PFSK-1 (cell line): ENCODE data around the gene COX11.

Experiments
- POLR2AphosphoS5 ChIP-seq: IDR thresholded peaks from 2 replicates; pipeline ENCODE4 v1.6.1; 2012; ENCODE audit warnings: low read depth, mild to moderate bottlenecking, control low read depth, low read length, moderate library complexity
- SIN3A ChIP-seq: IDR thresholded peaks from 2 replicates; pipeline ENCODE4 v1.6.1; 2012; ENCODE audit warnings: mild to moderate bottlenecking, low read length, moderate library complexity, borderline replicate concordance; ENCODE audit not compliant: insufficient read depth
- TAF1 ChIP-seq: IDR thresholded peaks from 2 replicates; pipeline ENCODE4 v1.6.1; 2012; ENCODE audit warnings: low read length, control low read depth, borderline replicate concordance; ENCODE audit not compliant: insufficient read depth
- TF ChIP-seq, protein P1 (sequence below), 2 experiments: IDR thresholded peaks; 2 replicates each; pipeline versions ENCODE4 v1.6.1 to v1.8.0; 2011 to 2012; ENCODE audit warnings: low read depth in 2 of 2, low read length in 2 of 2, control low read depth in 1 of 2, inconsistent platforms in 1 of 2, mild to moderate bottlenecking in 1 of 2, moderate library complexity in 1 of 2; ENCODE audit not compliant: insufficient read depth in 1 of 2

DNA sequence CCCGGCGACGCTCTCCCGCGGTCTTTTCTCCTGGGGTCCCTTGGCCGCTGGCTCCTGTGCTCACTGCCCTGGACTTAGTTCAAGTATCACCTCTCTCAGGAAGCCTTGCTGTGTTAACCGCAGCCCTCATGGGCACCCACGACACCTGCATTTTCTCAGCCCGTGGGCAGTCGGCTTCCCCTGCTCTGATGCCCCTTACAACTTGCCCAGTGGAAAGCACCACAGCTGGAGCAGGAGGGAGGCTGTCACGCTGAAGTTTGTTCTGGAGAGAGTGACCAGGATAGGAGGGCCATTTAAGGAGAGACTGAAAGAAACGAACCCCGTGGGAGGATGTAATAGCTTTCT is 506 bp upstream of the COX11 start:
- TF ChIP-seq TAF1 (no peak), POLR2AphosphoS5 (no peak), SIN3A (no peak)
- TF ChIP-seq, protein P1, sequence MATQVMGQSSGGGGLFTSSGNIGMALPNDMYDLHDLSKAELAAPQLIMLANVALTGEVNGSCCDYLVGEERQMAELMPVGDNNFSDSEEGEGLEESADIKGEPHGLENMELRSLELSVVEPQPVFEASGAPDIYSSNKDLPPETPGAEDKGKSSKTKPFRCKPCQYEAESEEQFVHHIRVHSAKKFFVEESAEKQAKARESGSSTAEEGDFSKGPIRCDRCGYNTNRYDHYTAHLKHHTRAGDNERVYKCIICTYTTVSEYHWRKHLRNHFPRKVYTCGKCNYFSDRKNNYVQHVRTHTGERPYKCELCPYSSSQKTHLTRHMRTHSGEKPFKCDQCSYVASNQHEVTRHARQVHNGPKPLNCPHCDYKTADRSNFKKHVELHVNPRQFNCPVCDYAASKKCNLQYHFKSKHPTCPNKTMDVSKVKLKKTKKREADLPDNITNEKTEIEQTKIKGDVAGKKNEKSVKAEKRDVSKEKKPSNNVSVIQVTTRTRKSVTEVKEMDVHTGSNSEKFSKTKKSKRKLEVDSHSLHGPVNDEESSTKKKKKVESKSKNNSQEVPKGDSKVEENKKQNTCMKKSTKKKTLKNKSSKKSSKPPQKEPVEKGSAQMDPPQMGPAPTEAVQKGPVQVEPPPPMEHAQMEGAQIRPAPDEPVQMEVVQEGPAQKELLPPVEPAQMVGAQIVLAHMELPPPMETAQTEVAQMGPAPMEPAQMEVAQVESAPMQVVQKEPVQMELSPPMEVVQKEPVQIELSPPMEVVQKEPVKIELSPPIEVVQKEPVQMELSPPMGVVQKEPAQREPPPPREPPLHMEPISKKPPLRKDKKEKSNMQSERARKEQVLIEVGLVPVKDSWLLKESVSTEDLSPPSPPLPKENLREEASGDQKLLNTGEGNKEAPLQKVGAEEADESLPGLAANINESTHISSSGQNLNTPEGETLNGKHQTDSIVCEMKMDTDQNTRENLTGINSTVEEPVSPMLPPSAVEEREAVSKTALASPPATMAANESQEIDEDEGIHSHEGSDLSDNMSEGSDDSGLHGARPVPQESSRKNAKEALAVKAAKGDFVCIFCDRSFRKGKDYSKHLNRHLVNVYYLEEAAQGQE (IDR thresholded peaks at IDR 0.05; ENCODE audit: insufficient read depth in 1 of 2, low read depth in 2 of 2, low read length in 2 of 2), result no peak
